Hepatocyte (in vitro differentiated cells): ENCODE results near the gene VSIR. TPM values are rescaled to one million over a fixed set of nuclear protein-coding genes. Genes with fewer than 3 reads are reported as not detected.

Experiments used
- DNase-seq: peaks from one replicate; pipeline ENCODE4 v3.0.0-alpha.2; 2016; ENCODE audit warnings: low spot score
- H2AFZ ChIP-seq: fragments of 200-600 bp; sonication (generic); 2 replicates; pipeline ENCODE4 v1.6.0; 2016; ENCODE audit warnings: antibody characterized with exemption, mild to moderate bottlenecking
- H3K27ac ChIP-seq: fragments of 200-600 bp; sonication (generic); 2 replicates; pipeline ENCODE4 v1.5.1; 2016; ENCODE audit warnings: mild to moderate bottlenecking
- H3K27me3 ChIP-seq: fragments of 200-600 bp; sonication (generic); 2 replicates; pipeline ENCODE4 v1.6.1; 2016
- H3K36me3 ChIP-seq: fragments of 200-600 bp; sonication (generic); replicated peaks from 2 replicates; pipeline ENCODE4 v1.5.1; 2016; ENCODE audit warnings: low read depth; ENCODE audit not compliant: insufficient read depth
- H3K4me1 ChIP-seq: fragments of 200-600 bp; sonication (generic); 2 replicates; pipeline ENCODE4 v1.5.1; 2016; ENCODE audit warnings: mild to moderate bottlenecking, moderate library complexity; ENCODE audit not compliant: insufficient read depth
- H3K4me2 ChIP-seq: fragments of 200-600 bp; sonication (generic); 2 replicates; pipeline ENCODE4 v1.6.0; 2016
- H3K4me3 ChIP-seq: fragments of 200-600 bp; sonication (generic); 2 replicates; pipeline ENCODE4 v1.5.1; 2016; ENCODE audit warnings: mild to moderate bottlenecking
- H3K79me2 ChIP-seq: fragments of 200-600 bp; sonication (generic); 2 replicates; pipeline ENCODE4 v1.6.0; 2017; ENCODE audit warnings: mild to moderate bottlenecking
- H3K9me2 ChIP-seq: fragments of 200-600 bp; sonication (generic); replicated peaks from 2 replicates; pipeline ENCODE4 v1.6.0; 2017; ENCODE audit warnings: mild to moderate bottlenecking; ENCODE audit not compliant: insufficient read depth
- H3K9me3 ChIP-seq: fragments of 200-600 bp; sonication (generic); 2 replicates; pipeline ENCODE4 v1.5.1; 2016; ENCODE audit warnings: low read depth, mild to moderate bottlenecking
- H4K20me1 ChIP-seq: fragments of 200-600 bp; sonication (generic); 2 replicates; pipeline ENCODE4 v1.6.0; 2016; ENCODE audit warnings: mild to moderate bottlenecking; ENCODE audit not compliant: insufficient read depth, poor library complexity, severe bottlenecking
- CTCF ChIP-seq: fragments of 200-600 bp; sonication (generic); IDR thresholded peaks from 2 replicates; pipeline ENCODE4 v1.5.1; 2016; ENCODE audit warnings: antibody characterized with exemption, mild to moderate bottlenecking; ENCODE audit not compliant: poor library complexity
- EZH2 ChIP-seq: fragments of 200-600 bp; sonication (generic); IDR thresholded peaks from 2 replicates; pipeline ENCODE4 v1.6.1; 2016; ENCODE audit warnings: antibody characterized with exemption, mild to moderate bottlenecking, borderline replicate concordance
- EZH2phosphoT487 ChIP-seq: fragments of 200-600 bp; sonication (generic); IDR thresholded peaks from one replicate; pipeline ENCODE4 v1.6.1; 2018; ENCODE audit warnings: antibody characterized with exemption, mild to moderate bottlenecking, low read depth, moderate library complexity; ENCODE audit not compliant: unreplicated experiment, severe bottlenecking
- WGBS: methylation state at CpG from one replicate; pipeline ENCODE4 v1.1.6; 2016; ENCODE audit warnings: low lambda C conversion rate; ENCODE audit errors: missing lambda C conversion rate; 5-methylcytosine and 5-hydroxymethylcytosine counted together
- polyA plus RNA-seq: library from polyadenylated mRNA; unstranded; fragments of >200 nt; fragmentation: Nextera tagmentation; extraction: Ambion mirVana; gene quantifications from 2 replicates; pipeline ENCODE4 v1.2.1, GENCODE V29; 2016
- total RNA-seq: library from RNA; depleted of rRNA; stranded (reverse); fragments of >200 nt; gene quantifications from 2 replicates; pipeline ENCODE4 v1.2.3, GENCODE V29; 2014

The VSIR gene
- total and polyA plus RNA-seq, 2 experiments from 2014 or later, result 13.6 to 45.5 TPM

DNA sequence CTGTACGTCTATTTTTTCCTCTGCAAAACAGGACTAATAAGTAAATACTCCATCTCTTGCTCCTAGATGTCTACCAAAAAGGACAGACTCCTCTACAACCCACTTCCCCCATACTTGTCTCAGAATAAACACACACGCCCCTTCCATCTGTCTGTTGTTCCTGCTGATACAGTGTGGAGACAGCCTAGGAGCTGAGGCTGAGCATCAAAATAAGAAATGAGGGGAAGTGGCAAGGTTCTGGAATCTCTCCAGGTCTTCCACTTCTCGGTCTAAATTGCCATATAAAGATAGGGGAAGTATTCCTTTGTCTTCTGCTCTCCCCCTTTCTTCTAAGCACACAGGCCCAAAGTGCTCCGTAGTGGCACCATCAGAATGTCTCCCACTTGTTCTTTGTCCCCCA, 30.8 kb upstream of the VSIR start:
- no peak overlapping the region for H3K4me3 ChIP-seq
- TF ChIP-seq EZH2 (no peak), EZH2phosphoT487 (no peak), CTCF (no peak)
- no peaks in the 10 kb centered on the region for H4K20me1 ChIP-seq
- no peaks in the 10 kb centered on the region for H3K36me3 ChIP-seq
- no peak overlapping the region for H3K27ac ChIP-seq
- 57% methylated on average over 4 of the region's 4 CpGs for WGBS
- no peaks in the 10 kb centered on the region for H3K4me1 ChIP-seq
- peaks cover 14% of the 10 kb centered on the region for H3K27me3 ChIP-seq
- DNase-seq, result no peak
- no peak overlapping the region for H2AFZ ChIP-seq
- H3K79me2 ChIP-seq, result no peaks in the 10 kb centered on the region
- H3K9me3 ChIP-seq, result no peaks in the 10 kb centered on the region
- H3K4me2 ChIP-seq, result no peak overlapping the region
- no peaks in the 10 kb centered on the region for H3K9me2 ChIP-seq

GRCh38 chr10:71802715-71803488, 29.6 kb upstream of the VSIR start:
- no peak for DNase-seq
- Histone ChIP-seq H2AFZ (no peak overlapping the region), H3K36me3 (no peaks in the 10 kb centered on the region), H3K9me2 (no peaks in the 10 kb centered on the region), H3K27me3 (peaks cover 14% of the 10 kb centered on the region), H3K4me1 (no peaks in the 10 kb centered on the region), H3K9me3 (no peaks in the 10 kb centered on the region), H3K4me2 (no peak overlapping the region), H3K79me2 (no peaks in the 10 kb centered on the region), H3K4me3 (no peak overlapping the region), H4K20me1 (no peaks in the 10 kb centered on the region), H3K27ac (no peak overlapping the region)
- WGBS, result 94% methylated on average over 18 of the region's 18 CpGs
- TF ChIP-seq CTCF, result no peak

DNA sequence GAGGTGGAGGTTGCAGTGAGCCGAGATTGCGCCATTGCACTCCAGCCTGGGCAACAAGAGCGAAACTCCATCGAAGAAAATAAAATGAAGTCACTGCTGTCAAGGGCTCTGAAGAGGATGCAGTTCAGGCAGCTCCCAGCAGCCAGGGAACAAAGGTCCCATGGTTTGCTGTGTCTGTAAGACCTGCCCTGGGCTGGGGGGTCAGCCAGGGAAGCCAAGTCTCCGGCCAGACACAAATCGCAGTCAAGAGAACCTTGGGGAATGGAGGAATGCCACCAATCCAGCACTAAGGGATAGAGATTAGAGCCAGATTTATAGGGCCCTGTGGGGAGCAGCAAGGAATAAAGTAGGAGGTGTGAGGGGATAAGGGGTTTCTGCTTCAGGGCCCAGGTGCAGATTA, 28.9 kb upstream of the VSIR start:
- Histone ChIP-seq H3K9me3 (no peaks in the 10 kb centered on the region), H4K20me1 (no peaks in the 10 kb centered on the region), H3K4me3 (no peak overlapping the region), H3K9me2 (no peaks in the 10 kb centered on the region), H2AFZ (no peak overlapping the region), H3K27me3 (peaks cover 14% of the 10 kb centered on the region), H3K36me3 (no peaks in the 10 kb centered on the region), H3K4me2 (no peak overlapping the region), H3K79me2 (no peaks in the 10 kb centered on the region), H3K27ac (no peak overlapping the region), H3K4me1 (no peaks in the 10 kb centered on the region)
- WGBS, result 94% methylated on average over 6 of the region's 6 CpGs
- no peak for DNase-seq
- TF ChIP-seq EZH2phosphoT487 (no peak), CTCF (no peak), EZH2 (no peak)
